NCI-H2081 treated with DMSO at 0.1 percent for 48 hours (cell line): ENCODE results near the gene TGFBR1.

Experiments
- DNase-seq: peaks from one replicate; lab custom pipeline; 2025; lab: John Stamatoyannopoulos, UW

The TGFBR1 gene

GRCh38 chr9:99171225-99172123, 66.6 kb downstream of the TGFBR1 start:
- no peak for DNase-seq

- DNase-seq: no peak
Measured at GRCh38 chr9:99172124-99173091, 67.5 kb downstream of the TGFBR1 start.

GRCh38 chr9:99173570-99174504, 68.9 kb downstream of the TGFBR1 start:
- DNase-seq: no peak

- no peak for DNase-seq
Measured at GRCh38 chr9:99176527-99177013, 71.7 kb downstream of the TGFBR1 start.

GRCh38 chr9:99177576-99178366, 72.9 kb downstream of the TGFBR1 start:
- no peak for DNase-seq

GRCh38 chr9:99178912-99179872, 74.3 kb downstream of the TGFBR1 start:
- DNase-seq: no peak

- no peak for DNase-seq
Measured at GRCh38 chr9:99180199-99180598, 75.3 kb downstream of the TGFBR1 start.

GRCh38 chr9:99180662-99181061, 75.7 kb downstream of the TGFBR1 start:
- no peak for DNase-seq

- DNase-seq: no peak
Measured at GRCh38 chr9:99181206-99181605, 76.3 kb downstream of the TGFBR1 start.

GRCh38 chr9:99181621-99182020, 76.7 kb downstream of the TGFBR1 start:
- DNase-seq: no peak

GRCh38 chr9:99182356-99182755, 77.4 kb downstream of the TGFBR1 start:
- DNase-seq: no peak

- DNase-seq: no peak
Measured at GRCh38 chr9:99183616-99184015, 78.7 kb downstream of the TGFBR1 start.

- no peak for DNase-seq
Measured at GRCh38 chr9:99184110-99184474, 79.2 kb downstream of the TGFBR1 start.

GRCh38 chr9:99184475-99185347, 79.8 kb downstream of the TGFBR1 start:
- peak; percentile 27 for DNase-seq

GRCh38 chr9:99185348-99185632, 80.4 kb downstream of the TGFBR1 start:
- no peak for DNase-seq

- DNase-seq: no peak
Measured at GRCh38 chr9:99185934-99186333, 81.0 kb downstream of the TGFBR1 start.

- DNase-seq: no peak
Measured at GRCh38 chr9:99187311-99187710, 82.4 kb downstream of the TGFBR1 start.

- DNase-seq: no peak
Measured at GRCh38 chr9:99189186-99189585, 84.3 kb downstream of the TGFBR1 start.
